ENCODE measurements around the gene XXYLT1.

Gene XXYLT1

GRCh38 chr3:195147649-195148080 lies 123.3 kb downstream of the XXYLT1 start (continued):
- no peak for TF ChIP-seq ZNF645 (tag by site-specific recombination; IDR thresholded peaks at IDR 0.05)
- TF ChIP-seq KLF7 (tag by site-specific recombination; IDR thresholded peaks at IDR 0.05; ENCODE audit: borderline replicate concordance) = no peak
- no peak for TF ChIP-seq KLF16 (tag by site-specific recombination; IDR thresholded peaks at IDR 0.05)
- no peak for TF ChIP-seq ZNF660 (tag by site-specific recombination; IDR thresholded peaks at IDR 0.05)
- TF ChIP-seq TCF7L2 (IDR thresholded peaks at IDR 0.05; ENCODE audit: borderline replicate concordance, low read depth, low read length) = no peak
- TF ChIP-seq ZFHX2 (tag by site-specific recombination; conservative IDR thresholded peaks at IDR 0.05) = no peak
- no peak for TF ChIP-seq ZNF391 (tag by site-specific recombination; IDR thresholded peaks at IDR 0.05; ENCODE audit: borderline replicate concordance, low read depth)

GRCh38 chr3:195146131-195146530 lies 124.8 kb downstream of the XXYLT1 start:
- H3K36me3 ChIP-seq (ENCODE audit: control insufficient read depth in 2 of 2, insufficient read depth in 1 of 2, low read length in 2 of 2) = no peaks in the 10 kb centered on the region
- H3K4me1 ChIP-seq (ENCODE audit: control insufficient read depth, insufficient read depth, low read length) = no peaks in the 10 kb centered on the region
- no peaks in the 10 kb centered on the region for H3K9me3 ChIP-seq (ENCODE audit: control insufficient read depth, insufficient read depth, low read depth, low read length)
- POLR2A ChIA-PET = no interaction called here
- no peak overlapping the region for H3K4me3 ChIP-seq (ENCODE audit: low read depth, low read length)
- TF ChIP-seq ZNF776 (tag by site-specific recombination; IDR thresholded peaks at IDR 0.05; ENCODE audit: borderline replicate concordance) = no peak
- no peak for TF ChIP-seq ZNF248 (tag by site-specific recombination; IDR thresholded peaks at IDR 0.05)
- no peak for TF ChIP-seq ZBTB10 (tag by site-specific recombination; IDR thresholded peaks at IDR 0.05)
- no peak for TF ChIP-seq MYNN (tag by site-specific recombination; IDR thresholded peaks at IDR 0.05; ENCODE audit: borderline replicate concordance)
- TF ChIP-seq ZNF639 (tag by site-specific recombination; IDR thresholded peaks at IDR 0.05) = no peak
- no peak for TF ChIP-seq ZBTB48 (tag by site-specific recombination; IDR thresholded peaks at IDR 0.05)
- no peak for TF ChIP-seq ZNF843 (tag by site-specific recombination; IDR thresholded peaks at IDR 0.05)
- TF ChIP-seq ZNF571 (tag by site-specific recombination; IDR thresholded peaks at IDR 0.05) = no peak
- H3K27ac ChIP-seq (ENCODE audit: extremely low read depth, low read depth, low read length) = no peak overlapping the region
- CTCF ChIA-PET = interaction anchor here (0.5 kb wide), 1 partner anchor 153 kb away, joined by 4 read pairs; no protein-coding TSS in a partner anchor

- H3K36me3 ChIP-seq (ENCODE audit: control insufficient read depth in 2 of 2, insufficient read depth in 1 of 2, low read length in 2 of 2) = no peaks in the 10 kb centered on the region
- H3K27ac ChIP-seq (ENCODE audit: extremely low read depth, low read depth, low read length) = no peak overlapping the region
- H3K4me3 ChIP-seq (ENCODE audit: low read depth, low read length) = no peak overlapping the region
- ChIA-PET POLR2A (no interaction called here), CTCF (interaction anchor here (0.5 kb wide), 1 partner anchor 153 kb away, joined by 4 read pairs; no protein-coding TSS in a partner anchor)
- no peaks in the 10 kb centered on the region for H3K9me3 ChIP-seq (ENCODE audit: control insufficient read depth, insufficient read depth, low read depth, low read length)
- no peaks in the 10 kb centered on the region for H3K4me1 ChIP-seq (ENCODE audit: control insufficient read depth, insufficient read depth, low read length)
- TF ChIP-seq GLIS2 (tag by site-specific recombination; IDR thresholded peaks at IDR 0.05) (no peak), TCF7L2 (IDR thresholded peaks at IDR 0.05; ENCODE audit: borderline replicate concordance, low read depth, low read length) (no peak), ZSCAN5A (tag by site-specific recombination; IDR thresholded peaks at IDR 0.05) (no peak), ZNF629 (tag by site-specific recombination; IDR thresholded peaks at IDR 0.05) (no peak), REPIN1 (tag by site-specific recombination; IDR thresholded peaks at IDR 0.05; ENCODE audit: low read depth) (no peak), ZBTB44 (tag by site-specific recombination; IDR thresholded peaks at IDR 0.05) (no peak), ZNF169 (tag by site-specific recombination; IDR thresholded peaks at IDR 0.05) (no peak), ZNF10 (tag by site-specific recombination; IDR thresholded peaks at IDR 0.05) (no peak), ZNF138 (tag by site-specific recombination; IDR thresholded peaks at IDR 0.05; ENCODE audit: borderline replicate concordance) (no peak), ZNF623 (tag by site-specific recombination; IDR thresholded peaks at IDR 0.05) (no peak), GFI1B (tag by site-specific recombination; IDR thresholded peaks at IDR 0.05) (no peak), ZNF266 (tag by site-specific recombination; IDR thresholded peaks at IDR 0.05; ENCODE audit: low read depth) (no peak)
Observed at GRCh38 chr3:195145579-195145978, 125.4 kb downstream of the XXYLT1 start.

All from HEK293 (cell line).